ENCODE measurements around the gene PPP4R3A. TPM values are rescaled to one million over a fixed set of nuclear protein-coding genes. Genes with fewer than 3 reads are reported as not detected.

Gene PPP4R3A
- total and polyA plus RNA-seq, 2 donors (not counting 3 experiments of a cell fraction or from before 2014, with no cell fraction given), result 20.5 to 77.0 TPM

DNA sequence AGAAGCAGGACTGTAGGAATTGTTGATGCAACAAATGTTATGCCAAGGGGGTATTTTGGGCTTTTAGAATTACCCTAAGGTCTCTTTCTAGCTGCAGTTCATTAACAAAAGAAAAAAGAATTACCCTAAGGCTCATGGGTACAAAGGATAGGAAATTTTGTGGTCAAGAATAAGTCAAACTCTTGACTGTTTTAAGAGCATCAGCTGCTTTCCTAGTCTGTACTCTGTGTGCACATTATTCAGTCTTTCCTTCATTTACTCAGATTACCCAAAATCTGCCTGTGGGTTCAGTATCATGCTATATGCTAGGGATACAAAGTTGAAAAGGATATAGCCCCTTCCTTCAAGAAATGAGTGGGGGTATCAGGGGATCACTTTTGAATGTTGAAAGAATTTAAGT is 56.0 kb downstream of the PPP4R3A start:
- Histone ChIP-seq H3K27me3 (ENCODE audit: control insufficient read depth in 2 of 2, insufficient read depth in 2 of 2, low read length in 2 of 2) (no peaks in the 10 kb centered on the region), H2AFZ (ENCODE audit: low read depth, low read length) (no peak overlapping the region), H3K9me1 (replicated peaks; ENCODE audit: control insufficient read depth, extremely low read depth, insufficient read depth, low read length) (no peaks in the 10 kb centered on the region), H3K4me3 (replicated peaks in 1 of 3; ENCODE audit: insufficient read depth in 1 of 3, low read depth in 1 of 3, low read length in 3 of 3) (no peak overlapping the region), H3K36me3 (ENCODE audit: control insufficient read depth in 2 of 2, extremely low read depth in 1 of 2, insufficient read depth in 2 of 2, low read length in 2 of 2) (peaks cover 9 to 13% of the 10 kb centered on the region in 2 experiments), H3K27ac (ENCODE audit: insufficient read depth, low read depth, low read length) (no peak overlapping the region), H3K4me2 (ENCODE audit: insufficient read depth, low read length) (no peak overlapping the region), H3K9ac (replicated peaks; ENCODE audit: extremely low read depth, insufficient read depth, low read length) (no peak overlapping the region), H3K4me1 (ENCODE audit: control insufficient read depth, extremely low read depth, insufficient read depth, low read length) (no peaks in the 10 kb centered on the region), H4K20me1 (replicated peaks; ENCODE audit: control insufficient read depth, extremely low read depth, insufficient read depth, low read length) (peaks cover 6% of the 10 kb centered on the region), H3K79me2 (ENCODE audit: control insufficient read depth, insufficient read depth, low read length) (no peaks in the 10 kb centered on the region), H3K9me3 (replicated peaks; ENCODE audit: control insufficient read depth, insufficient read depth, low read length) (no peaks in the 10 kb centered on the region)
- ChIA-PET POLR2A (no interaction called here), CTCF (interaction anchor here (1.6 kb wide), 1 partner anchor 11 kb away, joined by 7 read pairs; no protein-coding TSS in a partner anchor)
- BruUV-seq (replicated peaks), result no TSS peak
- intact Hi-C loops (cut with micrococcal nuclease) (no loop called here), dilution Hi-C loops (cut with MboI; ENCODE audit: extremely low pct_ligation_motif_present, low sequenced_read_pairs) (no loop called here)
- FAIRE-seq, result no peak
- TF ChIP-seq MAX (IDR thresholded peaks at IDR 0.05; ENCODE audit: insufficient read depth, insufficient read length) (no peak), FOS (IDR thresholded peaks at IDR 0.05; ENCODE audit: borderline replicate concordance, insufficient read depth, low read length) (no peak), JUN (IDR thresholded peaks at IDR 0.05; ENCODE audit: borderline replicate concordance, insufficient read depth, insufficient read length, low read depth) (no peak), GATA2 (IDR thresholded peaks at IDR 0.05; ENCODE audit: insufficient read depth, insufficient read length, low read depth, low read length) (no peak), POLR2A (IDR thresholded peaks at IDR 0.05; ENCODE audit: low read depth, low read length) (no peak), MYC (IDR thresholded peaks at IDR 0.05; ENCODE audit: low read depth, low read length) (no peak), POLR2AphosphoS5 (IDR thresholded peaks at IDR 0.05; ENCODE audit: insufficient read depth, low read depth, low read length) (no peak), EZH2 (IDR thresholded peaks at IDR 0.05; ENCODE audit: borderline replicate concordance, low read depth, low read length, severe bottlenecking) (no peak)
- TF ChIP-seq, protein P1, sequence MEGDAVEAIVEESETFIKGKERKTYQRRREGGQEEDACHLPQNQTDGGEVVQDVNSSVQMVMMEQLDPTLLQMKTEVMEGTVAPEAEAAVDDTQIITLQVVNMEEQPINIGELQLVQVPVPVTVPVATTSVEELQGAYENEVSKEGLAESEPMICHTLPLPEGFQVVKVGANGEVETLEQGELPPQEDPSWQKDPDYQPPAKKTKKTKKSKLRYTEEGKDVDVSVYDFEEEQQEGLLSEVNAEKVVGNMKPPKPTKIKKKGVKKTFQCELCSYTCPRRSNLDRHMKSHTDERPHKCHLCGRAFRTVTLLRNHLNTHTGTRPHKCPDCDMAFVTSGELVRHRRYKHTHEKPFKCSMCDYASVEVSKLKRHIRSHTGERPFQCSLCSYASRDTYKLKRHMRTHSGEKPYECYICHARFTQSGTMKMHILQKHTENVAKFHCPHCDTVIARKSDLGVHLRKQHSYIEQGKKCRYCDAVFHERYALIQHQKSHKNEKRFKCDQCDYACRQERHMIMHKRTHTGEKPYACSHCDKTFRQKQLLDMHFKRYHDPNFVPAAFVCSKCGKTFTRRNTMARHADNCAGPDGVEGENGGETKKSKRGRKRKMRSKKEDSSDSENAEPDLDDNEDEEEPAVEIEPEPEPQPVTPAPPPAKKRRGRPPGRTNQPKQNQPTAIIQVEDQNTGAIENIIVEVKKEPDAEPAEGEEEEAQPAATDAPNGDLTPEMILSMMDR (IDR thresholded peaks at IDR 0.05; ENCODE audit: extremely low read depth in 1 of 2, insufficient read depth in 1 of 2, low read depth in 1 of 2, low read length in 2 of 2), result no peak
- no peak for DNase-seq (ENCODE audit: low read depth, low spot score)
